Stimulated activated CD4-positive, alpha-beta T cell treated with anti-CD3 and anti-CD28 coated beads, Interleukin-15, amount 100 ng/mL, for 48 hours (primary cell): ENCODE results near the gene GALNT1.
A peak's percentile ranks its signal among the peaks of the same experiment; 100 is the strongest.
"Not testable (repeated sequence)": the region's sequence is repeated elsewhere in the genome, so short reads cannot be mapped to it uniquely, and the experiment has no call there.

Experiments used
- DNase-seq, 2 donors: peaks; one replicate each; pipeline ENCODE4 v3.0.0-alpha.2; 2020; ENCODE audit warnings: low read depth in 2 of 2

The GALNT1 gene

DNA sequence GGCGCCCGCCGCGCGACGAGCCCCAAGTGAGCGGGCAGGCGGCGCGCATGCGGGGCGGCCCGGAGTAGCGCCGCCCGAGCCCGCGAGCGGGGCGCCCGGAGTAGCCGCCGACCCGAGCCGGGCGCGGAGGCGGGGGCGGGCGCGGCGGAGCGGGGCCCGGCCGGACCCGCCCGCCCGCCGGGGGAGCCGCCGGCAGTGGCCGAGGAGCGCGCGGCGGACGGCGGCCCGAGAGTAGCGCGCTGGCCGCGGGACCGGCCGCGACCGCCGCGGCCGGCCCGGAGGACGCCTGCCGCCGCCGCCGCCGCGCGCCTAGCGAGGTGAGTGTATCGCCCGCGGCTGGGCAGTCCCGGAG is at the start of gene GALNT1:
TSS of gene GALNT1 (plus strand) at position 195 of the 352 bp plus-strand sequence. CDS start 72,923 bp downstream, outside the sequence.
- DNase-seq = no peak

DNA sequence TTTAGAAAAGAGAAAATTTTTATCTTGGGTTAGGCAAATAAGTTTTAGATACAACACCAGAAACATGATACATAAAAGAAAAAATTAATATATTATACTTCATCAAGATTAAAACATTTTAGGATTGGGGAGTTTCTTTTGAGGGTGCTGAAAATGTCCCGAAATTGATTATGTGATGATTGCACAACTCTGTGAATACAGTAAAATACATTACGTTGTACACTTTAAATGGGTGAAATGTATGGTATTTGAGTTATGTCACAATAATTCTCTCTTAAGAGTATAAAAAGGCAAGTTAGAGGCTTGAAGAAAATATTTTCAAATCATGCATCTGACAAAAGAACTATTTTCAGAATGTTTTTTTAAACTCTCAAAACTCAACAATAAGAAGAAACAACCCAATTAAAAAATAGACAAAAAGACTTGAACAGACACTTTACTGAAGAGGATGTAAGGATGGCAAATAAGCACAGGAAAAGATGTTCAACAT is 47.6 kb upstream of the GALNT1 start:
- no peak for DNase-seq

DNA sequence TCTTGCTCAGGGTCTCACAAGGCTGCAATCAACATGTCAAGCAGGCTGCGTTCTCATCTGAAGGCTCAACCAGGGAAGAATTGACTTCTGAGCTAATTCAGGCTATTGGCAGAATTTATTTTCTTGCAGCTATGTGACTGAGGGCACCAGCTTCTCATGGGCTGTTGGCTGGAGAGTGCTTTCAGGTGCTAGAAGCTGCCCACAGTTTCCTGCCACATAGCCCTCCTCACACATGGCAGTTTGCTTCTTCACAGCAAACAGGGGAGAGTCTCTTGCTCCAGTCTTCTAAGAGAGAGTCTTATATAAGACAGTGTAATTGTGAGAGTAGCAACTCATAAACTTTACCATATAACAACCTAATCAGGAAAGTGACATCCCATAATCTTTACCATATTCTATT is 46.2 kb upstream of the GALNT1 start:
- DNase-seq = no peak

DNA sequence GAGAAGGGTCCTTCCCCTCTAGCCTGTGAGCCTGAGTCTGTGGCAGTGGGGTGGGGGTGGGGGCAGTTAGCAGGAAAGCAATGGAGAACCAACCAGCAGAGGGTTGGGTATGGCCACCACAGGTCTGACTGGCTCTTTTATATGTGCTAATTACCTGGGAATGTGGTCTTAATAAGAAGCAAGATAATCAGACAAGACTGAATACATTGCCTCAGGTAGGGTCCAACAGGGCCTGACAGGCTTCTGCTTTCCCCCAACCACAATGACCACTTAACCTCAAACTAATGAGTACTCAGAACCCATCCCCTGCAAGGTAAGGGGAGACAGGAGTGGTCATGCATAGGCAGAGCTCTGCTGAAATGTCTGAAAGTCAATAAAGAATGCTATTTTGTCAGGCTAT is 39.2 kb upstream of the GALNT1 start:
- DNase-seq = no peak

DNA sequence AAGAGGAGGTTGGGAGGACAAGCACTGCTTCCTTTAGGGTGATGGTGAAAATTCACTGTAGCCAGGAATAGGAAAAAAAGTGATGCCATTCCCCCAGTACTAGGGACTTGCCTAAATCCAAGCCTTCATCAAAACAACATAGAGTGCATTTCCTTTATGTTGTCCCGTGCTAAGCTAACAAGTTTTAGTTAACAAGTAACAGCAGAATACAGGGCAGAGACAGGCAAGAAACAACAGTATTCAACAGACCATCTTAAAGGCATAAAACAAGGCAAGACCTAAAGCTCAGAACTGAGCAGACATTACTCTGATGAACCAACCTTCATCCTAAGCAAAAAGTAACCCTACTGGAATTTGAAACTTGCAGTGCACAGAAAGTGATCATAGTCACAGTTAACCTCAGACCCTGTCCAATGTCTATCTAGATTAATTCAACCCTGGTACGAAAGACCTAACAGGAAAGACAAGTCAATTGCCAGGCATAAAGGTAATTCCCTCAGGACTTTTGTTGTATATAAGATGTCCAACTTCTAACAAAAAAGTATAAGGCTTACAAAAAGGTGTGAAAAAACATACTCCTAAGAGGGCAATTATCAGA is 34.4 kb upstream of the GALNT1 start:
- no peak for DNase-seq

DNA sequence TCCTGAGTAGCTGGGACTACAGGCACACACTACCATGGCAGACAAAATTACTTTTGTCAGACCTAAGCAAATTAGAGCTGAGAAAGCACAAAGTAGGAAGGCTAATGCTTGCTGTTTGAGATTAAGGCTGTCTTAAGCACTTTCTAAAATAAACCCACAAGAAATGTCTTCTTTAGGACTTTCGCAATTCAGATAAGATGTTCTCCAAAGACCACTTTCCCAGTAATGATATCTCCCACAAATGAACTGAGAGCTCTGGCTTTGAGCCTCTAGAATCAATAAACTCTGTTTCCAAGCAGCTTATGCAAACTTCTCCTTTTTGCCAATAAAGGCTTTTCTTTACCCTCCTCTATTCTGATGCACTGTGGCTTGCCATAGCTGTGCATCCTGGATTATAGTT is 32.0 kb upstream of the GALNT1 start:
- DNase-seq = no peak

DNA sequence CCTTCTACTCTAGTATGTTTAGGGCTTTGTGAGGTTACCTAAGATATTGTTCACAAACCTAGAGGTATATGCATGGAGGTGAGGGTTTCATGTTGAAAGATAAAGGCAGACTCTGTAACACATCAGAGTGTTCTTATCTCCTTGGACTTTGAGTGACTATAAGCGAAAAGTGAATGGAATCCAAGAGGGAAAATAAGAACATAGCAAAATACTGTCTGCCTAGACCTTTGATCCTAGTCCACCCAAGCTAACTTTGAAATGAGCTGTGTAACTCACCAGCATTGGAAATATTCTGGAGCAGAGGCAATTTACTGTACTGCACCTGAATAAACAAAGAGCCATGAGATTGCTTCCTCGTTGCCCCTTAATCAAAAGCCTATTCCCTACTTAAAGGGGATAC is 28.2 kb upstream of the GALNT1 start:
- no peak for DNase-seq

DNA sequence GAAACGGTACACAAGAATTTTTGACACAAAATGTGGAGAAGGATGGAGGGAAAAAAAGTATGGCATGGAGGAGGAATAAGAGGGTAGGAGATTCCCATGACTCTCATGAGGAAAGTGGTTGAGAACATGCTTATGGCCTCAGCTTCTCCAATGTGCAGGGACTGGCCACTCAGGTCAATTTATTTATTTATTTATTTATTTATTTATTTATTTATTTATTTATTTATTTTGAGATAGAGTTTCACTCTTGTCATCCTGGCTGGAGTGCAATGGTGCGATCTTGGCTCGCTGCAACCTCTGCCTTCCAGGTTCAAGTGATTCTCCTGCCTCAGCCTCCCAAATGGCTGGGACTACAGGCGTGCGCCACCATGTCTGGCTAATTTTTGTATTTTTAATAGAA is 26.0 kb upstream of the GALNT1 start:
- DNase-seq = not testable (repeated sequence)

DNA sequence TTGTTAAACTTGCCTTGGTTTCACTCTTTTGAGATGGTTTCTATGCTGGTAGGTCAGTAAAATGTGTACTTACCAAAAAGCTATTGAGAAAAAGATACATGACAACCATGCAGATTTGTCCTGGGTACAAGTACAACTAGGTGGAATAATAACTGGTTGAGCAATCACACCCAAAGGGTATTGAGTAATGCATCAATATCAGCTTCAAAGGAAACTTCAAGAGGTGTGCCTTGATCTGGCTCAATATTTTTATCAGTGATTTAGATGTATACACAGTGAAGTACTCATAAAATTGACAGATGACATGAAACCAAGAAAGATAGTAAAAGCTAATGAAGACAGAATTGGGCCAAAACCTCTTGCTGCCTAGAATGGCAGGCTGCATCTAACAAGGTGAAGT is 21.7 kb upstream of the GALNT1 start:
- DNase-seq = no peak

DNA sequence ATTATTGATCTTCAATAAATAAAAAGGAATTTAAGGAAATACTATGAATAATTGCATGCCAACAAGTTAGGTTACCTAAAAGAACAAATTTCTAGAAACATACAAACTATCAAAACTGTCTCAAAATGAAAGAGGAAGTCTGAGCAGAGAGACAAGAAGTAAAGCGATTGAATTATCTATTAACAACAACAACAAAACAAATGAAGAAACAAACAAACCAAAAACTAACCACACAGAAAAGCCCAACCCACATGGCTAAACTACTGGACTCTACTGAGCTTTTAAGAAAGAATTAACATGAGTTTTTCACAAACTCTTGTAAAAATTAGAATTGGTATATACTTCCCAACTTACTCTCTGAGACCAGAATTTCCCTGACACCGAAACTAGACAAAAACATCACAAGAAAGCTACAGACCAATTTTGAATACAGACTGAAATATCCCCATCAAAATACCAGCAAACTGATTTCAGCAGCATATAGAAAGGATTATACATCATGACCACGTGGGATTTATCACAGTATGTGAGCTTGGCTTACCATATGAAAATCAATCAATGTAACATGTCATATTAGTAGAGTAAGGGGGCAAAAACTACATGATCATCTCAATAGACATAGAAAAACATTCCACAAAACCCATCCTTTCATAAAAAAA is 16.6 kb upstream of the GALNT1 start:
- DNase-seq = no peak

DNA sequence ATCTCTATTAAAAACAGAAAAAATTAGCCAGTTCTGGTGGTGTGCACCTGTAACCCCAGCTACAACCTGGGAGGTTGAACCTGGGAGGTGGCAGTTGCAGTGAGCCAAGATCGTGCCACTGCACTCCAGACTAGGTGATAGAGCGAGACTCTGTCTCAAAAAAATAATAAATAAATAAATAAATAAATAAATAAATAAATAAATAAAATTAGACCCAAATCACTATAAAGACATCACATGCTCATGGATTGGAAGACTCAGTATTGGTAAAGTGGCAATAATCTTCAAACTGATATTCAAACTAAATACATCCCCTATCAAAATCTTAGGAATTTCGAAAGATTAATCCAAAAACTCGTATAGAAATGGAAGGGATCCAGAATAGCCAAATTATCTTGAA is 15.5 kb upstream of the GALNT1 start:
- no peak for DNase-seq

DNA sequence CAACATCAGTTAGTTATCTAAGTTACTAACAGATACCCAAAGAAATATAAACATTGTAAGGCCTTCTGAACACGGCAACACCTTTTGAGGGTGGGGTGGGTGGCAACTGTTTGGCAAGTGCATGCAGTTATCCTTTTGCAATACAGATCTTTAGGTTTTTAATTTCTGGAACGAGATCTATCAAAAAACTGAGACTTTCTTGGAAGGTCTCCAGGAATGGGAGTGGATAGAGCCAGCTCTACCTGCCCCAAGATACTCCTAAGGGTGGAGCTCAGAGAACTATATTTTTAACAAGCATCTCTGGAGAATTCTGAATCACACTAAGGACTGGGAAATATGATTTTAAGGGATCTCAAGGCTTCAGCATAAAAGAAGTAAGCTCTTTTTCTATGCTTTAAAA is 11.4 kb upstream of the GALNT1 start:
- DNase-seq = no peak

DNA sequence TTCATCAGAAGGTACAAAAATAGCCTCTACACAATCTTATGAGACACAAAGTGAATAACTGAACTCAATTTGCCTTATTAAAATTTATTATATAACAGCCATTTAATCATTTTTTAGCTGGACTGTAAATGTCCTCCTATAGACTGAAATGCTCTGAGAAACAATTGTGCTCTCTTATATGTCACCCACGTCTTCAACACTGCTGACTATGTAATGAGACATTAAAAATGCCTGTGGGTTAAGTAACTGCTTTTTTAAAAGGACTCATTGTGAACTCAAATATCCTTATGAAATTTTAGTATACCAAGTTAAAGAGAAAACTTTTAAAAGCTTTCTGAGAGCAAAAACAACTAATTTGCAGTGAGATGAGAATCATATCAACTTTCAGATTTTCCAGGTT is 10.4 kb upstream of the GALNT1 start:
- DNase-seq = no peak

DNA sequence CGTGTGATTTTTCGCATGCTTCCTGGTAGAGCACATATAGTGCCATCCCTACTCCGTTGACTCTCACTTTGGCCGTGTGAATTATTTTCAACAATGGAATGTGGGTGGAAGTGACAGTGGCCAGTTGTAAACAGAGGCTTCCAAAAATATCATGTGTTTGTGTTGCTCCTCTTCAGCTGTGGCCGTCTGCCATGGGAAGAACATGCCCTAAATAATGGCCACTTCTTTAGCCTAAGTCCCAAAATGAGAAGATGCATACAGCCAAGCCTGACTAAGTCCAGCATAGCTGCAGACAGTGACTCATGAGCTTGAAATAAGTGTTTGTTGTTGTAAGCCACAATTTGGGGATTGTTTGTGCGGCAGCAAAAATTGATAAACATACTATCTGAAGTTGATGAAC is 8.9 kb upstream of the GALNT1 start:
- no peak for DNase-seq

DNA sequence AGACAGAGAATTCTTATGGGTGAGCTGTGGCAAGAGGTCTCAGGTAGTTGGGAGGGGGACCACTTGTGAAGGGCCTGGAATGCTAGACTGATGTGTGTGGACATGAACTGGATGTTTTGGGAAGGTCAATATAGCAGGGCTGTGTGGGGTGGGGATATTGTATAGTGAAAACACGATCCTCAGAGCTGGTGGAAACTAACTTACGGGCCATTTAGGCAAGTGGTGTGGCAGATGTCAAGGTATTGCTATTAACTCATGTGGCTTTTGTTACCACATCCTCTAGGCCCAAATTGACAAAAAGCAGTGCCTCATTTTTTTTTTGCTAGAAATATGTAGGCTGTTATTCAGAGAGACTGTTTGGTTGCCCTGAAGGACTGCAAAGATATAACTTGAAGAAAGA is 8.0 kb upstream of the GALNT1 start:
- DNase-seq = no peak

DNA sequence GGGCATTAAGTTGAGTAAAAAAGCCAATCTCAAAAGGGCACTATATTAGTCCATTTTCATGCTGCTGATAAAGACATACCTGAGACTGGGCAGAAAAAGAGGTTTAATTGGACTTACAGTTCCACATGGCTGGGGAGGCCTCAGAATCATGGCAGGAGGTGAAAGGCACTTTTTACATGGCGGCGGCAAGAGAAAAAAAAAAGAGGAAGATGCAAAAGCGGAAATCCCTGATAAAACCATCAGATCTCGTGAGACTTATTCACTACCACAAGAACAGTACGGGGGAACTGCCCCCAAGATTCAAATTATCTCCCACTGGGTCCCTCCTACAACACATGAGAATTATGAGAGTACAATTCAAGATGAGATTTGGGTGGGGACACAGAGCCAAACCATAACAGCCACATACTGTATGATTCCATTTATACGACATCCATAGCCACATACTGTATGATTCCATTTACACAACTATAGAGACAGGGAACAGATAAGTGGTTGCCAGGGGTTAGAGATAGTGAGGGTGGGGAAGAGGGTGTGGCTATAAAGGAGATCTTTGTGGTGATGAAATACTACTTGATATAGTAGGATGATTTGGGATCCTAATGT is 5.2 kb upstream of the GALNT1 start:
- not testable (repeated sequence) for DNase-seq

DNA sequence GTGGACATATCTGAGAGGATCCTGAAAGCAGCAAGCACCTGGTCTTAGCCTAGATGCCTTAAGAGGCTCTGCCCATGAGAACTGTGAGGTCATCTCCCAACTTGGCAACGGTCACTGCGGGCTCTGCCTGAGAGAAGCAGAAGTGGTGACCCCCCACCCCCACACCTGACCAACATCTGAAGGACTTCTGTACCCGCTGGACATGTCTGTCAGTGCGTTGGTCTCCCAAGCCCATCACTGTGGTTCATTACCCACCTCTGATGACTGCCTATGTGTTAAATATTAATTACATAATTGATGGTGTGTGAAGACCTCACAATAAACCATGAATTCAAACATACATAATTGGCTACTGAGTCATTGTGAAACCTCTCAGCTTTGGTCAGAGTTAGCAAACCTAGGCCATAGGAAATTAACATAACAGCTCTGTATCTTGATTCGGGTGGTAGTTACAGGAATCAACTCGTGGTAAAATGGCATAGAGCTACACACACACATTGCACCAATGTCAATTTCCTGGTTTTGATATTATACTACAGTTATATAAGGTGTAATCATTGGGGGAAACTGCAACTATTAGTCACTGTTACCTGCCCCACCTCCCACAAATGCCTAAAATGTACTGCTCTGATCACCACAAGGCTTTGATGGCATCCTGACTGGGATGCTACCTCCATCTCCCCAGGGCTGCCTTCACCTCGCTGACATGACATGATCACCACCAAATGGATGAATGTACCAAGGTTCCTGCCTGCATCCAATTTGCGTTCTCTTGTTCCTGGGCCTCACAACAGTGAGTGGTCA is 4.3 kb upstream of the GALNT1 start:
- peak in 1 of 2 donors; percentile 25 for DNase-seq

DNA sequence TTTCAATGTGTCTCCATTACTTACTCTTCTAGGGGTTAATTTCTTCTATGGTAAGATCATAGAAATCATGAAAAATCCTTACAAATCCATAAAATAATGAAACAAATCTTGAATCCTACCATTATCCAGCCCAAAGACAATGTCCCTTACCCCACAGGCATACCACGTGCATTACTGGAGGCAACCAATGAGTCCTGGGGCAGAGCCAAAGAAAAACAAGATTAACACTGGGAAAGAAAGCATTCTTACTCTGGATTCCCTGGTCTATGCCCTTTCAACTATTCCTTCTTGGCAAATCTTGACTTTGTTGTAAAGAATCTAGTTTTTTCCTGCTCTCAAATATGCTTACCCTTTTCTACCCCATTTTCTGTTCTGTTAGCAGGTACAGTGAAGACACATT is 3.1 kb upstream of the GALNT1 start:
- DNase-seq = no peak

DNA sequence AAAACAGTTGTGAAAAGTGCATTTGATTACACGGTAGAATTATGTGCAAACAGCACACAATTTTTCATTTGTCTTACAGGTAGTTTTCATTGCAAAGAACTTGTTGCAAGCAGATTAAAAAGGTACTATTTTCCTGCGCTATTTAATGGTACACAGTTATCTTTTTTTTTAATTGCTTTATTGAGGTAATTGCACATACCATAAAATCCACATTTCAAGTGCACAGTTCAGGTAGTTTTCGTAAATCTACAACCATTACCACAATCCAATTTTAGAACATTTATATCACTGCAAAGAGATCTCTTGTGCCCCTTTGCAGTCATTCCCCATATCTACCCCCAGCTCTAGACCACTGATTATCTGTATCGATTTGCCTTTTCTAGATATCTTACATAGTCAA is 2.6 kb upstream of the GALNT1 start:
- no peak for DNase-seq

DNA sequence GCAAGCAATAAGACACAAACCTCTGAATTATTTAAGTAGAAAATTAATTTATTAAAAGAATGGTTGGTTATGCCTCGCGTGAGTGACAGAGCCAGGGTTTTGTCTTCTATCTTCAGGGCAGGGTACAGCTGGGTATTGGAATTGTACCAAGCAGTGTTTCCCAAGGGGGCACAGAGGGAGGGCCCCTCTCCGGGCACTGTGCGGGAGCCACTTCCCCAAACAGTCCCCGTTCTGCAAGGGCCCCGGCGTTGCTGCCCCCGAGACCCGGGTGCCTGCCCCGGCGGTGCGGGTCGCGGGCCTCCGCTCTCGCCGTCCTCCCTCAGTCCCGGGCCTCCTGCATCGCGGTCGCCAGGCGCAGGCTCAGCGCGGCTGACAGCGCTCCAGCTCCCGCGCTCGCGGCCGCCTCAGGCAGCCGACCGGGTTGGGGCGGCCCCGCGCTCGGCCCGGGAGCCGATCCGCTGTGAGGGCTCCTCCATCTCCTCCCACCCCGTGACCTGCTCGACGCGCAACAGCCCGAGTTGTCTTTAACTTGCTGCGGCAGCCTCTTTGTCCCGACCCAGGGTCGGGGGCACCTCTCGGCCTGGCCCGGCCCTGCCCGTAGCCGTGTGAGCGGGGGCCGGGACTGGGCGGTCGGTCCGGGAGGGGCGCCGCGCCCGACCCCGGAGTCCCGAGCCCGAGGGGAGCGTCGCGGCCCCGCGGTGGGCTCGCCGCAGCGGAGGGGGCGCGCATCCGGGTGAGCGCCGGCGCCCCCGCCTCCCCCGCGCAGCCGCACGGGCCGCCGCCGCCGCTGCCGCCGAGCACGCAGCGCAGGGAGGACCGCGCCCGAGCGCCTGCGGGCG is 620 bp upstream of the GALNT1 start:
- peak; percentile 23 to 38 for DNase-seq

DNA sequence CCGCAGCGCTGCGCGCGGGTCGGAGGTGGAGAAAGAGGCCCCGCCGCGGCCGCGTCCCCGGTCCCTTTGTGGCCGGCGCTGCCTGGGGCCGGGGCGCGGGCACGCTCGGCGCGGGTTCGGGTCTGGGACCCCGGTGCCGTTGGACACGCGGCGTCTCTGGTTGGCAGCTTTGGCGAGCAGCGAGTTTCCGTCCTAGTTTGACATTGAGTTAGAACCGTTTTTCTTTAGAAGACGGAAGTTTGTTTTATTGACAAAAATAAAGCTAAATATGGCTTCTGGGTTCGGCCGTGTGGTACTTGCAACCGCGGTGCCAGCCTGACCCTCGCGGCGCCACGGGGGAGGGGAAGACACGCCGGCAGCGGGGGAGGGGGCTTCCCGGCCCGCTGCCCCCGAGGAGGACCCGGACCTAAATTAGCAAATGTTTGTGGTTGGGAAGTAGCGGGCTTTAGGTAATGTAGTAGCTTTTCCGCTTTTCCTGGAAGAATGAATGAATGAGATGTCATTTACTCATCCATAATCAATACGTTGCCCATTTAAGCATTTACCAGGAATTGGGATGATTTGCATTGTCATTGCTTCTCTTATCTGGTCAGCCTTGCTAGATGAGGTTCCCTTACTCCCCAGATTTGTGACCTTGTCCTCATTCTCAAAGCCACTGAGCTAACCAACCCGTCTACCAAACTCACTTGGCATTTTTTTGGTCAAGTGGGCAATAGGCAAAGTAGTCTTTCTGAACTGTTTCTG is 530 bp downstream of the GALNT1 start:
- DNase-seq = no peak
